Measurements from ENCODE around the gene SUGP1.

The SUGP1 gene

DNA sequence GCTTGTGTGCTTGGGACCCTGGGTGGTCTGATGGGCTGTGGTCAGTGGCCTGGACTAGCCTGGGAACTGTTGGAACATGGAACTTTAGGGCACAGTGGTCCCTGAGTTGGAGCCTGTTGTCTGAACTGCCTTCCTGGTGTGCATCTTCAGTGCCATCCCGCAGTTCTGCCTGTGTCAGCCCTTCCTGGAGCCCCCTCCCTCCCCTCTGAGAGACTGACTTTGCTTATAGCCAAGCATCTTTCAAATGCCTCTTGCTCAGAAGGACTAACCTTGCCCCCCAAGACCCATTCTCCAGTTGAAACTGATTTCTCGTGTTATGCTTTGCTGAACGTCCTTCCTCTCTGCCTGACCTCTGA lies 14.7 kb upstream of the SUGP1 start:
- no peak for DNase-seq (ENCODE audit: low read depth)
- TF ChIP-seq, protein P1, sequence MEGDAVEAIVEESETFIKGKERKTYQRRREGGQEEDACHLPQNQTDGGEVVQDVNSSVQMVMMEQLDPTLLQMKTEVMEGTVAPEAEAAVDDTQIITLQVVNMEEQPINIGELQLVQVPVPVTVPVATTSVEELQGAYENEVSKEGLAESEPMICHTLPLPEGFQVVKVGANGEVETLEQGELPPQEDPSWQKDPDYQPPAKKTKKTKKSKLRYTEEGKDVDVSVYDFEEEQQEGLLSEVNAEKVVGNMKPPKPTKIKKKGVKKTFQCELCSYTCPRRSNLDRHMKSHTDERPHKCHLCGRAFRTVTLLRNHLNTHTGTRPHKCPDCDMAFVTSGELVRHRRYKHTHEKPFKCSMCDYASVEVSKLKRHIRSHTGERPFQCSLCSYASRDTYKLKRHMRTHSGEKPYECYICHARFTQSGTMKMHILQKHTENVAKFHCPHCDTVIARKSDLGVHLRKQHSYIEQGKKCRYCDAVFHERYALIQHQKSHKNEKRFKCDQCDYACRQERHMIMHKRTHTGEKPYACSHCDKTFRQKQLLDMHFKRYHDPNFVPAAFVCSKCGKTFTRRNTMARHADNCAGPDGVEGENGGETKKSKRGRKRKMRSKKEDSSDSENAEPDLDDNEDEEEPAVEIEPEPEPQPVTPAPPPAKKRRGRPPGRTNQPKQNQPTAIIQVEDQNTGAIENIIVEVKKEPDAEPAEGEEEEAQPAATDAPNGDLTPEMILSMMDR (IDR thresholded peaks at IDR 0.05; ENCODE audit: insufficient read depth, low read depth, low read length, missing control alignments) = no peak
- no peak overlapping the region for H3K4me3 ChIP-seq (ENCODE audit: low read depth, low read length)

DNA sequence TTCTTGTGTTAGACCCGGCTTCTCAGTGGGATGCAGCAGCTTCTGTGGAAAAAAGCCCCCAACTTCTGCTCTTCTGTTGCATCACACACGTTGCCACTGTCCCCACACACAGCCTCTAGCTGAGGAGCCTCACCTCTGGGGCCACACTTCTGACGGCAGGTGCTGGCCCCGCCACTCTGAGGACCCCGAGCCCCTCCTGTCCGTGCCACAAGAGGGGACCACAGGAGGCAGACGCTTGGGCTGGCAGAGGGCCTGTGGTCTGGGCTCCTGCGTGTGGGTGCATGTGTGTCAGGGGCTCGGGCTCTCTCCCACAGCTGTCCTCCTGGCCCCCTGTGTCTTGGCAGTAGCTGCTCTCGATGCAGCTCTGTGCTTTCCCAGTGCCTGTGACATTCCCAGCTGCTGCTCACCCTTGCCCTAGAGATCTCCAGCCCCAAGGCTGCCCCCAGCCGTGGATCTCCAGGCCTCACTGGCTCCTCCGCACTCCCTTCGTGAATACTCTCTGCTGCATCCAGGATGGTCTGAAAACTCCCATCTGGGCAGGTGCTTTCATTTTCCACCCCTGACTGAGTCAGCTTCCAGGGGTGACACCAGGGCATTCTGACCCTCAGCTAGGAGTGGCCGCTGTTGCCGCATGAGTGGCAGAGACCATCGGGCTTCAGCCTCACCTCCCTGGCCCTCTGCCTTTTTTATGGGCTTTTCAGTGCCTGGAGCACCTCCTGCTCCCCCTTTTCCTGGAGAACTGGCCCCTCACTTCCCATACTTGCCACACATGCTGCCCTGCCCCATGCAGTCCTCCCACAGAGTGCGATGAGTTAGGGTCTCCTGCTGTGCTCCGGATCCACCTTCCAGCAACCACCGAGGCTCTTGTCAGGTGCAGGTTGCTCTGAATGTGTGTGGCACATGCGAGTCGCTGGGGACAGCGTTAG lies 14.0 kb upstream of the SUGP1 start:
- TF ChIP-seq, protein P1 (IDR thresholded peaks at IDR 0.05; ENCODE audit: insufficient read depth, low read depth, low read length, missing control alignments) = no peak
- no peak for DNase-seq (ENCODE audit: low read depth)
- H3K4me3 ChIP-seq (ENCODE audit: low read depth, low read length) = no peak overlapping the region

DNA sequence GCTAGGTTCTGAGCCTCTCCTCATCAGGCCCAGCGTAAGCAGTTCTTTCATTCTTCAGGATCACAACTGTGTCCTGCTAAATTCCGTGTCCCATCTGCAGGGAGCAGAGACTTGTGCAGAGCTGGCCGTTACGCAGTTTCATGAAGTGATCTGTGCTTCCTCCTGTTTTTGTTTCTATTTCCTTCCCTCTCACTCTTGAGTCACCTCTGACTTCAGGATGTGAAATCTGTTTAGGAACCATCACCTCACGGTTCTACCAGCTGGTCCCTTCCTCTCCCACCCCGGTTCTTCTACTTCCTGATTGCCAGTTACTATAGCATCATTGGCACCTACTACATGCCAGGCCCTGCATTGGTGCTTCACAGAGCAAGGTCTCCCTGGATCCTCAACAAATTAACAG lies 8.8 kb upstream of the SUGP1 start:
- peak; percentile 44 for DNase-seq (ENCODE audit: low read depth)
- TF ChIP-seq, protein P1 (IDR thresholded peaks at IDR 0.05; ENCODE audit: insufficient read depth, low read depth, low read length, missing control alignments) = no peak
- H3K4me3 ChIP-seq (ENCODE audit: low read depth, low read length) = no peak overlapping the region

DNA sequence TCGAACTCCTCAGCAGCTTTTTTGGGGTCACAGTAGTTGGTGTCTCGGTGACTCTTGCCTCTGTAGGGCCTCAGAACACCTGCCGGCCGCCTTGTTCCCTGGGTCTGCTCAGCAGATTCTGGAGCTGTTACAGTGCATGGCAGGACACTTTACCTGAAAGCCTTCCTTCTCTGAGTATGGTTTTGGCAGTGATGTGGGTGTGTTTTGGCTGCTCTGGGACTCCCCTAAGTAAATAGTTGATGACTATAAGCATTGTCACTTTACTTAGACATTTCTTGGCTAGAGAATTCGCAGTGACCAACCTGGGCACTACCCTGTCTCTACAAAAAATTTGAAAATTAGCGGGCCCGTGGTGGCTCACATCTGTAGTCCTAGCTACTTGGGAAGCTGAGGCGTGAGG lies 7.4 kb upstream of the SUGP1 start:
- TF ChIP-seq, protein P1 (IDR thresholded peaks at IDR 0.05; ENCODE audit: insufficient read depth, low read depth, low read length, missing control alignments) = no peak
- no peak for DNase-seq (ENCODE audit: low read depth)

DNA sequence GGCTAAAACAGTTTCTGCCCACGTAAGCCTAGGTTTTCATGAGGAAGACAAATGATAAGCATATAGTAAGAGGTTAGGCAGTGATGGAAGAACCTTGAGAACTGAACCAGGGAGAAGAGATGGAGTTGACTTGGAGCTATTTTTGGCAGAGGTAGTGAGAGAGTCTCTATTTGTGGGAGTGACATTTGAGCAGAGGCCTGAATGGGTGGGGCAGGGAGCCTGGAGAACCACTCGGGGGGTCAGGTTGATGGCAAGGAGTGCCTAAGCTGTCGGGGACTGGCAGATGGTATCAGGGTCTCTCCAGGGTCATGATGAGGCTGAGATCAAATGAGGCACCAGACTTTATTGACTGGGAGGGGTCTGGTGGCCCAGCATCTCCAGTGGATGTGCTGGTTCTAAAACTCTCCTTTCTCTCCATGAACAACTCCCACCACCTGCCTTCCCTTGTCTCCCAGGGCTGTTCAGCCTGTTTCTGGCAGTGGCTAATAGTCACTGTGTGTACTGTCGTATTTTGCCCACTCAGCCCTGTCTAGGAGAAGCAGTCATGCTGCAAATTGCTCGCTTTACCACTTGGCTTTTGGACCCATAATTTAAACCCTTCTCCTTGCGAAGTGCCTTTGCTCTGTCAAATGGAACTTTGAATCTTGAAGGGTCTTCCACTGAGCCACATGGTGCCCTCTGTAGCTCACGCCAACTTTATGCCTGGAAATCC lies 3.9 kb upstream of the SUGP1 start:
- no peak for DNase-seq (ENCODE audit: low read depth)
- no peak overlapping the region for H3K4me3 ChIP-seq (ENCODE audit: low read depth, low read length)
- TF ChIP-seq, protein P1 (IDR thresholded peaks at IDR 0.05; ENCODE audit: insufficient read depth, low read depth, low read length, missing control alignments) = no peak

More for the DNA sequence above, 7.4 kb upstream of the SUGP1 start:
- H3K4me3 ChIP-seq (ENCODE audit: low read depth, low read length) = no peak overlapping the region

DNA sequence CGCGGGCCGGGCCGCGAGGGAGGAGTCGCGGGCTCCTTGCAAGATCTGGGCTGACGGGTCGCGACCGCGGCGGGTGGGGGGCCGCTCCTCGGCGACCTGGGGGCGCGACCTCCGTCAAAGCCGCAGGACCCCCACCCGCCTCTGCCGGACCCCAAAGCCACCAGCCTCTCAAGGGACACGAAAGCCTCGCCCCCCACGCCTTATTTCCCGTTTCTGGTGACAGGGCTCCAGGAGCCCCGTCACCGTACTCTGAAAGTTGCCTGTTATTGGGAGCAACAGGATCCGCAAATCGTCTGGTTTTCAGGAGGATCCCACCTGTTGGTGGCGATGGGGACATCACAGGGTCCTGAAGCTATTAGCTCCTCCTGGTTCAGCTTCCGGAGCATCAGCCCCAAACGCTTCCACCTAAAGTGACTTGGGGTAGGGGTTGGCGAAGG lies 850 bp upstream of the SUGP1 start:
- TF ChIP-seq, protein P1 (IDR thresholded peaks at IDR 0.05; ENCODE audit: insufficient read depth, low read depth, low read length, missing control alignments) = no peak

More for the DNA sequence above, 850 bp upstream of the SUGP1 start:
- DNase-seq (ENCODE audit: low read depth) = peak; percentile 32
- H3K4me3 ChIP-seq (ENCODE audit: low read depth, low read length) = peak overlapping the region; percentile 85
